ENCODE results near the gene MCF2L.

GRCh38 chr13:113021391-113021790 lies 52.4 kb downstream of the MCF2L start:
- TF ChIP-seq CTCF (conservative IDR thresholded peaks at IDR 0.05; ENCODE audit: low read depth, low read length) = no peak
- TF ChIP-seq EZH2 (IDR thresholded peaks at IDR 0.05; ENCODE audit: low read length, unreplicated experiment) = no peak
